Hepatocyte (in vitro differentiated cells): ENCODE measurements around the gene FCRLB. TPM values are rescaled to one million over a fixed set of nuclear protein-coding genes. Genes with fewer than 3 reads are reported as not detected.

Experiments
- DNase-seq: peaks from one replicate; pipeline ENCODE4 v3.0.0-alpha.2; 2016; ENCODE audit warnings: low spot score
- H2AFZ ChIP-seq: fragments of 200-600 bp; sonication (generic); 2 replicates; pipeline ENCODE4 v1.6.0; 2016; ENCODE audit warnings: antibody characterized with exemption, mild to moderate bottlenecking
- H3K27ac ChIP-seq: fragments of 200-600 bp; sonication (generic); 2 replicates; pipeline ENCODE4 v1.5.1; 2016; ENCODE audit warnings: mild to moderate bottlenecking
- H3K27me3 ChIP-seq: fragments of 200-600 bp; sonication (generic); 2 replicates; pipeline ENCODE4 v1.6.1; 2016
- H3K36me3 ChIP-seq: fragments of 200-600 bp; sonication (generic); replicated peaks from 2 replicates; pipeline ENCODE4 v1.5.1; 2016; ENCODE audit warnings: low read depth; ENCODE audit not compliant: insufficient read depth
- H3K4me1 ChIP-seq: fragments of 200-600 bp; sonication (generic); 2 replicates; pipeline ENCODE4 v1.5.1; 2016; ENCODE audit warnings: mild to moderate bottlenecking, moderate library complexity; ENCODE audit not compliant: insufficient read depth
- H3K4me2 ChIP-seq: fragments of 200-600 bp; sonication (generic); 2 replicates; pipeline ENCODE4 v1.6.0; 2016
- H3K4me3 ChIP-seq: fragments of 200-600 bp; sonication (generic); 2 replicates; pipeline ENCODE4 v1.5.1; 2016; ENCODE audit warnings: mild to moderate bottlenecking
- H3K79me2 ChIP-seq: fragments of 200-600 bp; sonication (generic); 2 replicates; pipeline ENCODE4 v1.6.0; 2017; ENCODE audit warnings: mild to moderate bottlenecking
- H3K9me2 ChIP-seq: fragments of 200-600 bp; sonication (generic); replicated peaks from 2 replicates; pipeline ENCODE4 v1.6.0; 2017; ENCODE audit warnings: mild to moderate bottlenecking; ENCODE audit not compliant: insufficient read depth
- H3K9me3 ChIP-seq: fragments of 200-600 bp; sonication (generic); 2 replicates; pipeline ENCODE4 v1.5.1; 2016; ENCODE audit warnings: low read depth, mild to moderate bottlenecking
- H4K20me1 ChIP-seq: fragments of 200-600 bp; sonication (generic); 2 replicates; pipeline ENCODE4 v1.6.0; 2016; ENCODE audit warnings: mild to moderate bottlenecking; ENCODE audit not compliant: insufficient read depth, poor library complexity, severe bottlenecking
- EZH2 ChIP-seq: fragments of 200-600 bp; sonication (generic); IDR thresholded peaks from 2 replicates; pipeline ENCODE4 v1.6.1; 2016; ENCODE audit warnings: antibody characterized with exemption, mild to moderate bottlenecking, borderline replicate concordance
- EZH2phosphoT487 ChIP-seq: fragments of 200-600 bp; sonication (generic); IDR thresholded peaks from one replicate; pipeline ENCODE4 v1.6.1; 2018; ENCODE audit warnings: antibody characterized with exemption, mild to moderate bottlenecking, low read depth, moderate library complexity; ENCODE audit not compliant: unreplicated experiment, severe bottlenecking
- WGBS: methylation state at CpG from one replicate; pipeline ENCODE4 v1.1.6; 2016; ENCODE audit warnings: low lambda C conversion rate; ENCODE audit errors: missing lambda C conversion rate; 5-methylcytosine and 5-hydroxymethylcytosine counted together
- polyA plus RNA-seq: library from polyadenylated mRNA; unstranded; fragments of >200 nt; fragmentation: Nextera tagmentation; extraction: Ambion mirVana; gene quantifications from 2 replicates; pipeline ENCODE4 v1.2.1, GENCODE V29; 2016
- total RNA-seq: library from RNA; depleted of rRNA; stranded (reverse); fragments of >200 nt; gene quantifications from 2 replicates; pipeline ENCODE4 v1.2.3, GENCODE V29; 2014
- TF ChIP-seq, protein P1 (sequence below): fragments of 200-600 bp; sonication (generic); IDR thresholded peaks from 2 replicates; pipeline ENCODE4 v1.5.1; 2016; ENCODE audit warnings: antibody characterized with exemption, mild to moderate bottlenecking; ENCODE audit not compliant: poor library complexity

FCRLB gene
- total and polyA plus RNA-seq, 2 experiments from 2014 or later, result 0.23 to 1.5 TPM

GRCh38 chr1:161771973-161772372 lies 50.6 kb downstream of the FCRLB start:
- Histone ChIP-seq H4K20me1 (peaks cover 15% of the 10 kb centered on the region), H3K9me2 (no peaks in the 10 kb centered on the region), H3K27me3 (no peaks in the 10 kb centered on the region), H3K27ac (no peak overlapping the region), H3K36me3 (no peaks in the 10 kb centered on the region), H3K4me2 (no peak overlapping the region), H3K4me1 (peaks cover 5% of the 10 kb centered on the region), H3K79me2 (peaks cover 92% of the 10 kb centered on the region), H3K9me3 (no peaks in the 10 kb centered on the region), H3K4me3 (no peak overlapping the region), H2AFZ (no peak overlapping the region)
- 86% methylated on average over 2 of the region's 2 CpGs for WGBS
- no peak for DNase-seq
- TF ChIP-seq EZH2phosphoT487 (no peak), EZH2 (no peak)
- TF ChIP-seq, protein P1, sequence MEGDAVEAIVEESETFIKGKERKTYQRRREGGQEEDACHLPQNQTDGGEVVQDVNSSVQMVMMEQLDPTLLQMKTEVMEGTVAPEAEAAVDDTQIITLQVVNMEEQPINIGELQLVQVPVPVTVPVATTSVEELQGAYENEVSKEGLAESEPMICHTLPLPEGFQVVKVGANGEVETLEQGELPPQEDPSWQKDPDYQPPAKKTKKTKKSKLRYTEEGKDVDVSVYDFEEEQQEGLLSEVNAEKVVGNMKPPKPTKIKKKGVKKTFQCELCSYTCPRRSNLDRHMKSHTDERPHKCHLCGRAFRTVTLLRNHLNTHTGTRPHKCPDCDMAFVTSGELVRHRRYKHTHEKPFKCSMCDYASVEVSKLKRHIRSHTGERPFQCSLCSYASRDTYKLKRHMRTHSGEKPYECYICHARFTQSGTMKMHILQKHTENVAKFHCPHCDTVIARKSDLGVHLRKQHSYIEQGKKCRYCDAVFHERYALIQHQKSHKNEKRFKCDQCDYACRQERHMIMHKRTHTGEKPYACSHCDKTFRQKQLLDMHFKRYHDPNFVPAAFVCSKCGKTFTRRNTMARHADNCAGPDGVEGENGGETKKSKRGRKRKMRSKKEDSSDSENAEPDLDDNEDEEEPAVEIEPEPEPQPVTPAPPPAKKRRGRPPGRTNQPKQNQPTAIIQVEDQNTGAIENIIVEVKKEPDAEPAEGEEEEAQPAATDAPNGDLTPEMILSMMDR, result no peak

- no peaks in the 10 kb centered on the region for H3K9me3 ChIP-seq
- no peak overlapping the region for H3K27ac ChIP-seq
- H3K4me1 ChIP-seq, result peaks cover under 1% of the 10 kb centered on the region
- no peaks in the 10 kb centered on the region for H3K27me3 ChIP-seq
- H3K9me2 ChIP-seq, result no peaks in the 10 kb centered on the region
- H3K4me2 ChIP-seq, result no peak overlapping the region
- TF ChIP-seq, protein P1, result no peak
- TF ChIP-seq EZH2 (no peak), EZH2phosphoT487 (no peak)
- H4K20me1 ChIP-seq, result peaks cover 15% of the 10 kb centered on the region
- no peak overlapping the region for H2AFZ ChIP-seq
- H3K36me3 ChIP-seq, result no peaks in the 10 kb centered on the region
- H3K79me2 ChIP-seq, result peaks cover 91% of the 10 kb centered on the region
- H3K4me3 ChIP-seq, result no peak overlapping the region
- no peak for DNase-seq
Measured at GRCh38 chr1:161772397-161772796, 51.1 kb downstream of the FCRLB start.

DNA sequence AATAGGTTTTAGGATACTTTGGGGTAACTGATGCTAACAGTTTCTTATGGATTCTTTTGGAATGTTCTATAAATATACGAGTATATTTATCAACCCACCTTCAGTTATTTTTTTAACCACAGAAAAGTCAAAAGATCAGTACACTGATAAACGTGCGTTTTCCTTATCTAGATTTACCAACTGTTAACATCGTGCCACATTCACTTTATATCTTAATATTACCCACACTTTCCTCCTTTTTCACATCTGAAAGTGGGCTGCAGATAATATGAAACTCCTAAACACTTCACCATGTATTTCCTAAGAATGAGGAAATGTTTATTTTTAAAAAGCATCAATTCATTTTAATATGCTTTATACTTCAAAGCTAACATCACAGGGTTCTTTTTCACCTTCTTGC lies 52.4 kb downstream of the FCRLB start:
- Histone ChIP-seq H3K27me3 (no peaks in the 10 kb centered on the region), H3K9me2 (no peaks in the 10 kb centered on the region), H3K36me3 (no peaks in the 10 kb centered on the region), H3K79me2 (peaks cover 88% of the 10 kb centered on the region), H2AFZ (no peak overlapping the region), H3K27ac (no peak overlapping the region), H4K20me1 (peaks cover 15% of the 10 kb centered on the region), H3K4me3 (no peak overlapping the region), H3K4me1 (no peaks in the 10 kb centered on the region), H3K4me2 (no peak overlapping the region), H3K9me3 (no peaks in the 10 kb centered on the region)
- DNase-seq, result no peak
- TF ChIP-seq, protein P1, result no peak
- TF ChIP-seq EZH2phosphoT487 (no peak), EZH2 (no peak)
- WGBS, result 75% methylated on average over 4 of the region's 4 CpGs

GRCh38 chr1:161777261-161777660 lies 55.9 kb downstream of the FCRLB start:
- no peak overlapping the region for H2AFZ ChIP-seq
- H3K27ac ChIP-seq, result no peak overlapping the region
- TF ChIP-seq EZH2 (no peak), EZH2phosphoT487 (no peak)
- TF ChIP-seq, protein P1, result no peak
- H3K4me2 ChIP-seq, result no peak overlapping the region
- H3K4me3 ChIP-seq, result no peak overlapping the region
- H3K9me2 ChIP-seq, result no peaks in the 10 kb centered on the region
- no peaks in the 10 kb centered on the region for H3K36me3 ChIP-seq
- 95% methylated on average over 2 of the region's 2 CpGs for whole genome bisulfite sequencing
- DNase-seq, result no peak
- H3K27me3 ChIP-seq, result no peaks in the 10 kb centered on the region
- H4K20me1 ChIP-seq, result peaks cover 15% of the 10 kb centered on the region
- no peaks in the 10 kb centered on the region for H3K9me3 ChIP-seq
- H3K4me1 ChIP-seq, result no peaks in the 10 kb centered on the region
- H3K79me2 ChIP-seq, result peaks cover 57% of the 10 kb centered on the region
